Psoas muscle (tissue), 8 donors: ENCODE data around the gene TTC27. TPM values are rescaled to one million over a fixed set of nuclear protein-coding genes. Genes with fewer than 3 reads are reported as not detected.

Experiments
- ATAC-seq, 4 donors: fragments of 200-7000 bp; cut with Tn5 transposase; one replicate each; pipeline ENCODE4 v1.9.1; 2020; ENCODE audit warnings: moderate library complexity in 3 of 4, mild to moderate bottlenecking in 2 of 4
- DNase-seq, 2 donors: peaks; one replicate each; pipeline ENCODE4 v3.0.0-alpha.2; 2020
- H3K27ac ChIP-seq: fragments of 200-600 bp; one replicate; pipeline ENCODE4 v1.8.0; 2022
- H3K27me3 ChIP-seq, 3 donors: fragments of 200-600 bp in 1 of 3; one replicate each; pipeline versions ENCODE4 v1.6.1 to v1.8.0; 2013 to 2022; ENCODE audit warnings: low read length in 2 of 3, mild to moderate bottlenecking in 2 of 3, moderate library complexity in 1 of 3; ENCODE audit not compliant: insufficient read depth in 3 of 3
- H3K36me3 ChIP-seq, 2 donors: fragments of 200-600 bp in 1 of 2; one replicate each; pipeline versions ENCODE4 v1.6.1 to v1.8.0; 2013 to 2022; ENCODE audit warnings: low read depth in 1 of 2, mild to moderate bottlenecking in 1 of 2, moderate library complexity in 1 of 2; ENCODE audit not compliant: insufficient read depth in 1 of 2
- H3K4me1 ChIP-seq: fragments of 200-600 bp; one replicate; pipeline ENCODE4 v1.8.0; 2022
- H3K4me3 ChIP-seq: fragments of 200-600 bp; one replicate; pipeline ENCODE4 v1.8.0; 2022; ENCODE audit warnings: mild to moderate bottlenecking
- H3K9me3 ChIP-seq: fragments of 200-600 bp; one replicate; pipeline ENCODE4 v1.8.0; 2022
- CTCF ChIP-seq: fragments of 200-600 bp; IDR thresholded peaks from one replicate; pipeline ENCODE4 v1.8.0; 2022; ENCODE audit warnings: antibody characterized with exemption
- WGBS, 3 donors: extraction: QIAGEN DNeasy Blood & Tissue Kit; methylation state at CpG; one replicate each; pipeline versions ENCODE4 v1.1.6 to v1.1.7; 2013; 5-methylcytosine and 5-hydroxymethylcytosine counted together
- intact Hi-C, 2 donors: fragments of 100-400 bp; cut with DNase I; formaldehyde crosslinking; loops; one replicate each; pipeline versions ENCODE4 v1.11.0 to v1.14.2; 2022
- polyA plus RNA-seq, 3 donors: library from polyadenylated mRNA; stranded (reverse); fragments of 200-250 nt; gene quantifications; one replicate each; pipeline ENCODE4 v1.2.3, GENCODE V29; 2013
- total RNA-seq, 4 donors: library from RNA; stranded (reverse); fragmentation: NEBNext Ultra II Directional in 2 of 4; extraction: Animal tissue kit (Norgen Biotek cat#: 25700) in 2 of 4; gene quantifications; one replicate each; pipeline versions ENCODE4 v1.2.1 to v1.2.4, GENCODE V29; 2021 to 2023
- donor health status: healthy with polysubstance abuse.
- donor health status: DM: no; HTN: no; CAD: no; lungs with moderate emphysema.
- donor health status: Bipolar disorder and iron deficiency.
- donor health status: healthy.
- donor health status: DM: yes; HTN: yes; CAD: no.
- donor health status: DM: no; HTN: no; CAD: no.
- donor health status: DM: no; HTN: no; CAD: no.
- donor health status: DM: yes; HTN: yes; CAD: no.

TTC27 gene
- total and polyA plus RNA-seq, 7 donors, result 8.7 to 15.4 (median 12.2) TPM

DNA sequence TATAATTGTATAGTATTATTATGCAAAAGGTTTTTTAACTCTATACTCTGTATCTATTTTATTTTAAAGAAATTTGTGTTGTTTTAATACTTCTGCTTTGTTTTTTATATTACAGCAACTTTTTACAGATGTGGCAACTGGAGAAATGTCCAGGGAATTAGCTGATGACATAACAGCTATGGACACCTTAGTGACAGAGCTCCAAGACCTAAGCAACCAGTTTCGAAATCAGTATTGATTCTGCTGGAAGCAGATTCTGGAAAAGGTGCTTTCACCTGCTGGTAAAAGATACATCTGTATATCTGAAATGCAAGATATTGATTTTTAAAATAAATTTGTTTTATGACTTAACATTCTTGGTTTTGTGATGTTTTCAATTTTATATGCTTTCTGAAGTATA, 192.9 kb downstream of the TTC27 start:
- Histone ChIP-seq H3K27ac (no peak overlapping the region), H3K9me3 (no peaks in the 10 kb centered on the region), H3K4me3 (no peak overlapping the region), H3K36me3 (peaks cover 0 to 9% of the 10 kb centered on the region in 2 donors), H3K4me1 (peaks cover 20% of the 10 kb centered on the region), H3K27me3 (no peaks in the 10 kb centered on the region)
- ATAC-seq, result no peak
- DNase-seq, result no peak
- no peak for TF ChIP-seq CTCF
- intact Hi-C loops, result loop anchor here in 1 of 2 donors (5.0 kb wide), 1 partner anchor 33 kb away; no protein-coding TSS in a partner anchor
- 88 to 94% (median 89%) methylated on average over 1 of the region's 1 CpG for WGBS, 3 donors

- H3K27ac ChIP-seq, result peak overlapping the region; percentile 78
- peaks cover 6% of the 10 kb centered on the region for H3K9me3 ChIP-seq
- H3K4me3 ChIP-seq, result peak overlapping the region; percentile 27
- ATAC-seq, result peak; percentile 85 to 94 (median 89)
- peaks cover 27% of the 10 kb centered on the region for H3K4me1 ChIP-seq
- DNase-seq, result no peak
- TF ChIP-seq CTCF, result no peak
- WGBS, 3 donors, result 42 to 60% (median 59%) methylated on average over 3 of the region's 3 CpGs
- no peaks in the 10 kb centered on the region for H3K36me3 ChIP-seq
- intact Hi-C loops, result loop anchor here in 1 of 2 donors (5.0 kb wide), 1 partner anchor 37 kb away; no protein-coding TSS in a partner anchor
- no peaks in the 10 kb centered on the region for H3K27me3 ChIP-seq
Observed at GRCh38 chr2:32824070-32824809, 196.4 kb downstream of the TTC27 start.

DNA sequence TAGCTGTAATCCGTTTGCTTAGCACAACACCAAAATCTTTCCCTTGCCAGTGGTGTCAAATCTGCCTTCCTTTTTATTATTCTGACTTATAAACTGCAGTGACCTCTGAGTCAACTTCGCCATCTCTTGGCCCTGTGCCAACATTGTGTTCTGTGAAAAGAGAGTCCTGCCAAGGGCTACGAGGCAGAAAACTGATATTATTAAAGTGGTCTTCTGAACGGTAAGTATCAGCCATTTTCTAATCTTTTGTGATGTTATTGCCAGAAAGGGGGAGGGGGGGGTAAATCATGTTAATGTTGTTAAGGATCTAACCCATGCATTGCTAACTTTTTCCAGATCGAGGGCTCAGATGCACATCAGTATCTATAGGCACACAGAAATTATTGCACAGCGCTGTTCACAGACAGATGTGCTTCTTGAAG, 197.5 kb downstream of the TTC27 start:
- Histone ChIP-seq H3K9me3 (peaks cover 15% of the 10 kb centered on the region), H3K4me3 (peak overlapping the region; percentile 27), H3K36me3 (no peaks in the 10 kb centered on the region), H3K4me1 (peaks cover 27% of the 10 kb centered on the region), H3K27ac (peak overlapping the region; percentile 78), H3K27me3 (no peaks in the 10 kb centered on the region)
- DNase-seq, result peak in 1 of 2 donors; percentile 44
- WGBS, 3 donors, result 15 to 23% (median 20%) methylated on average over 6 of the region's 6 CpGs
- no peak for TF ChIP-seq CTCF
- intact Hi-C loops, result loop anchor here in 1 of 2 donors (5.0 kb wide), 1 partner anchor 122 kb away; the partner anchor contains the start of gene LTBP1
- peak in 2 of 4 donors; percentile 28 to 63 for ATAC-seq

DNA sequence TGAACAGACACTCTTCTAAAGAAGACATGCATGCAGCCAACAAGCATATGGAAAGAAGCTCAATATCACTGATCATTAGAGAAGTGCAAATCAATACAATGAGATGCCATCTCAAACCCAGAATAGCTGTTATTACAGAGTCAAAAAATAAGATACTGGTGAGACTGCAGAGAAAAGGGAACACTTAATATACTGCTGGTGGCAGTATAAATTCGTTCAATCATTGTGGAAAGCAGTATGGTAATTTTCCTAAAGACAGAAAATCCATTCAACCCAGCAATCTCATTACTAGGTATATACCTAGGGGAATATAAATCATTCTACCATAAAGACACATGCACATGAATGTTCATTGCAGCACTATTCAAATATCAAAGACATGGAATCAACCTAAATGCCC, 202.3 kb downstream of the TTC27 start:
- WGBS, 3 donors, result 86 to 100% (median 86%) methylated on average over 1 of the region's 1 CpG
- intact Hi-C loops, result no loop called here
- Histone ChIP-seq H3K36me3 (no peaks in the 10 kb centered on the region), H3K4me3 (no peak overlapping the region), H3K9me3 (peaks cover 19% of the 10 kb centered on the region), H3K27ac (no peak overlapping the region), H3K4me1 (peaks cover 12% of the 10 kb centered on the region), H3K27me3 (no peaks in the 10 kb centered on the region)
- DNase-seq (no peak), ATAC-seq (no peak)
- TF ChIP-seq CTCF, result no peak
